ENCODE measurements around the gene TRIM31. TPM values are rescaled to one million over a fixed set of nuclear protein-coding genes. Genes with fewer than 3 reads are reported as not detected.

Gene TRIM31
- total RNA-seq, 1 experiment from 2014 or later: not detected

DNA sequence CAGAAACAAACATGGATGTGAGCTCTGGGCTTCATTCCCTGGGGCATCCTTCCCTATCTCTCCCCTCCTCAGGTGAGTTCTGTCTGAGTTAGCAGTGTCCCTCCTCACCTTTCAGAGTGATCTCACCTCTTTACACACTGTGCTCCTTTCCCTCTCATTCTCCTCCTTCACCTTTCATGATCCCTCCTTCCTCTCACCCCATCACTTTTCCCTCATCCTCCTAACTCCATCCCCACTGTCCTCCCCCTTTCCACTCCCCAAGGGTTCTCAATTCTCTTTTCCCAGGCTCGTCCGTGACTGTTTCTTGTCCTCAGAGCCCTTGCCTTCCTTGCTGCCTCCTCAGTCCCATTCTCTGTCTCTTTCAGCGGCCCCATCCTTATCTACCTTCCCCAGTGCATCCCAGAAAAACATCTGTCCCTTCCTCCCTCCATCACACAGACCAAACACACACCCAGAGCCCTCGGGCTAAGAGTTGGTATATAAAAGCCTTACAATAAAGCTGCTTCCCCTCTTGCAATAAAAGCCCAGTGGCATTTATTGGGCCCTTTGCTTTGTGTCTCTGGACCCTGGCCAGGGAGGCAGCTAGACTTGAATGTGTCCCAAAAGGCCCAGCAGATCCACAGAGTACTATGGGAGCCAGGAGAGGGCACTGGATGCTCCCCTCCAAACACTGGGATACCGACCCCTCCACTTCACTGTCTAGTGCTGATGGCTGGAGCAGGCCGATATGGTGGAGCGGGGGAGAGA, 39.2 kb downstream of the TRIM31 start:
- Histone ChIP-seq H3K4me3 (ENCODE audit: low read depth, low read length, poor library complexity, severe bottlenecking) (no peak overlapping the region), H3K27ac (ENCODE audit: low read depth, low read length, poor library complexity, severe bottlenecking) (no peak overlapping the region), H3K4me1 (ENCODE audit: insufficient read depth, low read length, poor library complexity, severe bottlenecking) (peaks cover 10% of the 10 kb centered on the region), H3K36me3 (ENCODE audit: insufficient read depth, low read length, poor library complexity, severe bottlenecking) (peaks cover 3% of the 10 kb centered on the region), H3K9me3 (ENCODE audit: low read depth, low read length, poor library complexity, severe bottlenecking) (no peaks in the 10 kb centered on the region), H3K27me3 (replicated peaks; ENCODE audit: insufficient read depth, low read depth, low read length, poor library complexity) (peaks cover 79% of the 10 kb centered on the region)
- ChIA-PET POLR2A (ENCODE audit: low non-redundant PET) (no interaction called here), CTCF (no interaction called here)
- BruUV-seq (replicated peaks): no TSS peak
- no peak for TF ChIP-seq EZH2 (IDR thresholded peaks at IDR 0.05; ENCODE audit: borderline replicate concordance, low read depth, low read length, poor library complexity, severe bottlenecking)
- TF ChIP-seq, protein P1, sequence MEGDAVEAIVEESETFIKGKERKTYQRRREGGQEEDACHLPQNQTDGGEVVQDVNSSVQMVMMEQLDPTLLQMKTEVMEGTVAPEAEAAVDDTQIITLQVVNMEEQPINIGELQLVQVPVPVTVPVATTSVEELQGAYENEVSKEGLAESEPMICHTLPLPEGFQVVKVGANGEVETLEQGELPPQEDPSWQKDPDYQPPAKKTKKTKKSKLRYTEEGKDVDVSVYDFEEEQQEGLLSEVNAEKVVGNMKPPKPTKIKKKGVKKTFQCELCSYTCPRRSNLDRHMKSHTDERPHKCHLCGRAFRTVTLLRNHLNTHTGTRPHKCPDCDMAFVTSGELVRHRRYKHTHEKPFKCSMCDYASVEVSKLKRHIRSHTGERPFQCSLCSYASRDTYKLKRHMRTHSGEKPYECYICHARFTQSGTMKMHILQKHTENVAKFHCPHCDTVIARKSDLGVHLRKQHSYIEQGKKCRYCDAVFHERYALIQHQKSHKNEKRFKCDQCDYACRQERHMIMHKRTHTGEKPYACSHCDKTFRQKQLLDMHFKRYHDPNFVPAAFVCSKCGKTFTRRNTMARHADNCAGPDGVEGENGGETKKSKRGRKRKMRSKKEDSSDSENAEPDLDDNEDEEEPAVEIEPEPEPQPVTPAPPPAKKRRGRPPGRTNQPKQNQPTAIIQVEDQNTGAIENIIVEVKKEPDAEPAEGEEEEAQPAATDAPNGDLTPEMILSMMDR (conservative IDR thresholded peaks at IDR 0.05; ENCODE audit: low read depth, low read length): no peak
- no peak for DNase-seq (ENCODE audit: low spot score)
- intact Hi-C loops (cut with micrococcal nuclease; ENCODE audit: unreplicated experiment): no loop called here

DNA sequence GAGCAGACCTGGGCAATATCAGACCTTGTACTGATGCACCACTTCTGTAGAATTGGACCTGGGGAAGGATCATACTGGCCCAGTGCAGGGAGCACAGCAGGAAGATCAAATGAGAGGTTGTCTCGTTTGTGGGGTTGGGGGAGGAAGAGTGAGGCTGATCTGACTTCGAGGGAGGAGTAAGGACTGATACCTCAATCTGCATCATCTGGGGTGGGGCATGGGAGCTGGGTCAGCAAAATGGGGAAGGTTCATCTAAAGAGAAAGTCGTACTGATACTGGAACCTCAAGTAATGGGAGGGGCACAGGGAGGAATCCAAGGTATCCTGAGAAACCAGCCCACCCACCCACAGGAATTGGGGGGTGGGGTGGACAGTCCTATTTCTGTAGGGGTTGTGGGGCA, 41.0 kb downstream of the TRIM31 start:
- BruUV-seq (replicated peaks): no TSS peak
- H3K4me1 ChIP-seq (ENCODE audit: insufficient read depth, low read length, poor library complexity, severe bottlenecking): peaks cover 18% of the 10 kb centered on the region
- peaks cover 3% of the 10 kb centered on the region for H3K36me3 ChIP-seq (ENCODE audit: insufficient read depth, low read length, poor library complexity, severe bottlenecking)
- no peak for DNase-seq (ENCODE audit: low spot score)
- H3K27me3 ChIP-seq (replicated peaks; ENCODE audit: insufficient read depth, low read depth, low read length, poor library complexity): peaks cover 61% of the 10 kb centered on the region
- no peak overlapping the region for H3K4me3 ChIP-seq (ENCODE audit: low read depth, low read length, poor library complexity, severe bottlenecking)
- intact Hi-C loops (cut with micrococcal nuclease; ENCODE audit: unreplicated experiment): no loop called here
- no peak overlapping the region for H3K27ac ChIP-seq (ENCODE audit: low read depth, low read length, poor library complexity, severe bottlenecking)
- TF ChIP-seq EZH2 (IDR thresholded peaks at IDR 0.05; ENCODE audit: borderline replicate concordance, low read depth, low read length, poor library complexity, severe bottlenecking): no peak
- TF ChIP-seq, protein P1 (conservative IDR thresholded peaks at IDR 0.05; ENCODE audit: low read depth, low read length): no peak
- ChIA-PET CTCF (interaction anchor here (0.6 kb wide), 1 partner anchor 54 kb away, joined by 3 read pairs; no protein-coding TSS in a partner anchor), POLR2A (ENCODE audit: low non-redundant PET) (no interaction called here)
- no peaks in the 10 kb centered on the region for H3K9me3 ChIP-seq (ENCODE audit: low read depth, low read length, poor library complexity, severe bottlenecking)

DNA sequence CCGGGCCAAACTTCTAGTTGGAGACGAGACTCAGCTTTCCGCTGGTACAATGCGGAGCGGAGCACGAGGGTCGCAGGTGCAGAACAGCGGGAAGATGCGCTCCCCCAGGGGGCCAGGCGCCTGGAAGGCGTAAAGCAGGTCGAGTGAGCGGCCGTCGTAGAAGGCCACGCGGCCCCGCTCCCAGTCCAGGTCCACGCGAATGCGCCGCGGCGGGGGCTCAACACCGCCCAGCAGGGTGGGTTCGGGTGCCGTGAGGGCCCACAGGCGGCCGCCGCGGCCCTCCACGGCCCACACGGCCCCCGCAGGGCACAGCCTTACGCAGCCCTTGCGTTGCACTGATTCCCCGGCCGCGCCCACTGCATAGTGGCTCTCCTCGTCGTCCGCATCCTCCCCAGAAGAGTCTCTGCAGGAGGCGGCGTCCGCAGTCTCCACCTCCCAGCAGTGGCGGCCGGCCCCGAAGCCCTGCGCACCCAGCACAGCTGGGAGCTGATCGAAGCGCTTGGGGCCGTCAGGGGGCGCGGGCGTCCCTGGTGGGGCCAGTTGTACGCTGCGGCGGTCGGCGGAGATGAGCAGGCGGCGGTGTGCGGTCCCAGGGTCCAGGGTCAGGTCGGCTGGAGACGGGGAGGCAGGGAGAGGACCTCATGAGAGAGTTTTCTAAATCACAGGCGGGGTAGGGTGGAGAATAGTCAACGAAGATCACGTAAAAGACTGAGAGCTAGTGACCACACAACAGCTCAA, 41.6 kb downstream of the TRIM31 start:
- DNase-seq (ENCODE audit: low spot score): peak; percentile 31
- H3K27me3 ChIP-seq (replicated peaks; ENCODE audit: insufficient read depth, low read depth, low read length, poor library complexity): peaks cover 55% of the 10 kb centered on the region
- CTCF ChIA-PET: interaction anchor here (0.6 kb wide), 1 partner anchor 54 kb away, joined by 3 read pairs; no protein-coding TSS in a partner anchor

More for the DNA sequence above, 41.6 kb downstream of the TRIM31 start:
- intact Hi-C loops (cut with micrococcal nuclease; ENCODE audit: unreplicated experiment): no loop called here
- Histone ChIP-seq H3K36me3 (ENCODE audit: insufficient read depth, low read length, poor library complexity, severe bottlenecking) (peaks cover 3% of the 10 kb centered on the region), H3K9me3 (ENCODE audit: low read depth, low read length, poor library complexity, severe bottlenecking) (no peaks in the 10 kb centered on the region), H3K27ac (ENCODE audit: low read depth, low read length, poor library complexity, severe bottlenecking) (no peak overlapping the region), H3K4me3 (ENCODE audit: low read depth, low read length, poor library complexity, severe bottlenecking) (peak overlapping the region; percentile 19), H3K4me1 (ENCODE audit: insufficient read depth, low read length, poor library complexity, severe bottlenecking) (peaks cover 18% of the 10 kb centered on the region)
- BruUV-seq (replicated peaks): no TSS peak
- POLR2A ChIA-PET (ENCODE audit: low non-redundant PET): no interaction called here
- TF ChIP-seq, protein P1 (conservative IDR thresholded peaks at IDR 0.05; ENCODE audit: low read depth, low read length): no peak
- TF ChIP-seq EZH2 (IDR thresholded peaks at IDR 0.05; ENCODE audit: borderline replicate concordance, low read depth, low read length, poor library complexity, severe bottlenecking): peak; percentile 51
